ENCODE measurements around the gene TFF1.

Gene TFF1

GRCh38 chr21:42340187-42341050, 25.9 kb downstream of the TFF1 start:
- H3K27ac ChIP-seq, result no peak overlapping the region

GRCh38 chr21:42338729-42339715, 27.3 kb downstream of the TFF1 start:
- Histone ChIP-seq H3K4me3 (no peak overlapping the region), H3K27ac (no peak overlapping the region)
- TF ChIP-seq CTCF (IDR thresholded peaks at IDR 0.05), result no peak
- peak; percentile 52 for DNase-seq (ENCODE audit: low spot score)

More at GRCh38 chr21:42340187-42341050, 25.9 kb downstream of the TFF1 start:
- H3K4me3 ChIP-seq, result no peak overlapping the region
- peak; percentile 45 for DNase-seq (ENCODE audit: low spot score)
- TF ChIP-seq CTCF (IDR thresholded peaks at IDR 0.05), result no peak

GRCh38 chr21:42337830-42338728, 28.3 kb downstream of the TFF1 start:
- no peak overlapping the region for H3K27ac ChIP-seq
- no peak for TF ChIP-seq CTCF (IDR thresholded peaks at IDR 0.05)
- H3K4me3 ChIP-seq, result no peak overlapping the region
- DNase-seq (ENCODE audit: low spot score), result peak; percentile 53

DNA sequence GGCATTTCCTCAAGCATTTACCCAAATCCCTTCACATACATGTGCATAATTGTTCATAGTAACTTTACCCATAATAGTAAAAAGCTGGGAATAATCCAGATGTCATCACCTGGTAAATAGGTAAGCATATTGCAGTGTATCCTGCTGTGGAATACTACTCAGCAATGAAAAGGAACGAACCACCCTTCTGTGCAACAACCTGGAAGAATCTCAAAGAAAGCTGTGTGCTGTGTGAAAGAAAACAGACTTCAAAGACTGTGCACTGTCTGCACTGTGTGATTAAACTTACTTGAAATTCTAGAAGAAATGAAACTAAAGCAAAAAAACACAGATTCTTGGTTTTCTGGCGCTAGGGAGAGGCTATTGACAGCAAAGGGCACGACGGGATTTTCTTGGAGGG, 29.1 kb downstream of the TFF1 start:
- no peak for TF ChIP-seq CTCF (IDR thresholded peaks at IDR 0.05)
- DNase-seq (ENCODE audit: low spot score), result no peak
- H3K27ac ChIP-seq, result no peak overlapping the region

DNA sequence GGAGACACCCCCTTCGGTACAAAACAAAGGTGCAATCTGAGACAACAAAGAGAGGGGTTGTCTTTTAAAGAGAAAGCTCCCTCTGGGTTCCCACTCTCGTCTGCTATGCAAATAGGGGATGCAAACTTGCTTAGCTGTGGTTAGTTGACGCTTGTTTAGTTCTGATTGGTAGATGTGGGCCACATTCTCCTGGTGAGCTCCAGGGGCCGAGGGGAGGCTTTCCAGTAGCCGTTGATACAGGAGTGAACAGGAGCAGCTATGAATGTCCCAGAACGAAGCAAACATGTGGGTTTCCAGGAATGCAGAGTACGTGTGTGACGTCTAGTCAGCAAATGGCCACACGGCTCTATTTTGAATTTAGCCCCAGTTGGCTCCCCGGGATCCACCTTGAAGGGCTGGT, 30.3 kb downstream of the TFF1 start:
- Histone ChIP-seq H3K4me3 (no peak overlapping the region), H3K27ac (no peak overlapping the region)
- TF ChIP-seq CTCF (IDR thresholded peaks at IDR 0.05), result no peak
- DNase-seq (ENCODE audit: low spot score), result peak; percentile 49

More for the DNA sequence above, 29.1 kb downstream of the TFF1 start:
- H3K4me3 ChIP-seq, result no peak overlapping the region

DNA sequence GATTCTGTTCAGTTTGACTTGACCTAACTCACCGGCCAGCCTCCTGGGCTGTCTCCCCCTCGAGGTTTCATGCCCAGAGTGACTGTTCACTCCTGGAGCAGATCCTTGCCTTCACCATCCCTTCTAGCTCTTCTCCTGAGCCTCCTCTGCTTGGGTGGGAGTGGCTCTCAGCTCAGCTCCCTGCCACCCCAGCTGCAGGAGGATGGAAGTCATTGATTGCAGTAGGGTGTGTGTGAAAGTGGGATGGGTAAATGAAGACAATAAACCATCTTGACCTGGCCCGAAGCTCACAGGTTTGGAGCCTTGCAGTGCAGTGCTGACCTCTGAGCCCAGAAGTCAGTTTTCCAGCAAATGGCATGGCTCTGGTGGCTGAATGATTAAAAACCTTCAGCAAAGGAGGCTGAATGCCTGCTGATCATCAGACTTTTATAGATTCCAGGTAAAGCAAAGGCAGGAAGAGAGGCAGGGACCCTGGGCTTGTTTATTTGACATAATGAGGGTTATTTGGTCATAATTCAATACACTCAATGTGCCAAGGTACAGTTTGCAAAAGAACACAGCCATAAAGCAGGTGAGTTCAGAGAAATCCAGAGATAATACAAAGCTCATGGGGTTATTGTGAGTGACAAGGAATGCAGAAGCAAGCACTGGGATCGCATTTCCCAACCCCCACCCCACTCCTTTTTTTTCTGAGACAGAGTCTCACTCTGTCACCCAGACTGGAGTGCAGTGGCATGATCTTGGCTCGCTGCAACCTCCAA, 33.6 kb downstream of the TFF1 start:
- peak; percentile 29 for DNase-seq (ENCODE audit: low spot score)
- Histone ChIP-seq H3K27ac (no peak overlapping the region), H3K4me3 (no peak overlapping the region)
- no peak for TF ChIP-seq CTCF (IDR thresholded peaks at IDR 0.05)

Data from coronary artery (tissue), 2 donors.